HFF-Myc (cell line): ENCODE results near the gene TSC2.

ENCODE experiments used
- DNase-seq: peaks from one replicate; pipeline ENCODE4 v3.0.0-alpha.2; 2011; ENCODE audit warnings: low read depth; ENCODE audit errors: extremely low read depth
- H3K4me3 ChIP-seq: replicated peaks from 2 replicates; pipeline ENCODE4 v1.5.1; 2011; ENCODE audit warnings: low read depth, mild to moderate bottlenecking, control low read depth, low read length
- CTCF ChIP-seq: IDR thresholded peaks from 2 replicates; pipeline ENCODE4 v1.5.1; 2012; ENCODE audit warnings: mild to moderate bottlenecking, low read depth, low read length, control low read depth; ENCODE audit errors: missing control alignments

The TSC2 gene

GRCh38 chr16:2071454-2072202 is 23.8 kb downstream of the TSC2 start:
- H3K4me3 ChIP-seq, result no peak overlapping the region
- TF ChIP-seq CTCF, result no peak
- no peak for DNase-seq

- no peak for TF ChIP-seq CTCF
- H3K4me3 ChIP-seq, result no peak overlapping the region
- no peak for DNase-seq
These were observed 25.1 kb downstream of the TSC2 start for GRCh38 chr16:2072926-2073325.

GRCh38 chr16:2074071-2074470 is 26.3 kb downstream of the TSC2 start:
- no peak overlapping the region for H3K4me3 ChIP-seq
- no peak for TF ChIP-seq CTCF
- DNase-seq, result no peak

GRCh38 chr16:2075631-2076030 is 27.8 kb downstream of the TSC2 start:
- DNase-seq, result no peak
- no peak for TF ChIP-seq CTCF
- no peak overlapping the region for H3K4me3 ChIP-seq

- H3K4me3 ChIP-seq, result no peak overlapping the region
- TF ChIP-seq CTCF, result no peak
- no peak for DNase-seq
These were observed 28.5 kb downstream of the TSC2 start for GRCh38 chr16:2076072-2076865.

GRCh38 chr16:2077016-2077415 is 29.2 kb downstream of the TSC2 start:
- H3K4me3 ChIP-seq, result no peak overlapping the region
- DNase-seq, result no peak
- TF ChIP-seq CTCF, result no peak
